KMS-11 (cell line): ENCODE data around the gene PDS5A.
"Not testable (repeated sequence)": the region's sequence is repeated elsewhere in the genome, so short reads cannot be mapped to it uniquely, and the experiment has no call there.

ENCODE experiments used
- H2AFZ ChIP-seq: fragments of 200-600 bp; sonication (generic); 2 replicates; pipeline ENCODE4 v1.6.1; 2016; ENCODE audit warnings: antibody characterized with exemption, mixed run types, low read depth
- H3K27ac ChIP-seq: fragments of 200-600 bp; sonication (generic); 2 replicates; pipeline ENCODE4 v1.6.1; 2016; ENCODE audit warnings: mild to moderate bottlenecking, mixed run types
- H3K27me3 ChIP-seq: fragments of 200-600 bp; sonication (generic); 2 replicates; pipeline ENCODE4 v1.6.1; 2017; ENCODE audit warnings: mild to moderate bottlenecking, low read depth, mixed run types, moderate library complexity; ENCODE audit not compliant: insufficient read depth
- H3K36me3 ChIP-seq: fragments of 200-600 bp; sonication (generic); 2 replicates; pipeline ENCODE4 v1.6.1; 2017; ENCODE audit warnings: mild to moderate bottlenecking, mixed run types; ENCODE audit not compliant: insufficient read depth
- H3K4me1 ChIP-seq: fragments of 200-600 bp; sonication (generic); 2 replicates; pipeline ENCODE4 v1.6.1; 2016; ENCODE audit warnings: mild to moderate bottlenecking, low read depth, mixed run types; ENCODE audit not compliant: poor library complexity, severe bottlenecking
- H3K4me2 ChIP-seq: fragments of 200-600 bp; sonication (generic); 2 replicates; pipeline ENCODE4 v1.7.0; 2016; ENCODE audit warnings: mild to moderate bottlenecking, mixed run types
- H3K4me3 ChIP-seq: fragments of 200-600 bp; sonication (generic); IDR thresholded peaks from 2 replicates; pipeline ENCODE4 v1.6.1; 2017; ENCODE audit warnings: low read depth, low read length, mixed read lengths; ENCODE audit not compliant: insufficient read depth
- H3K79me2 ChIP-seq: fragments of 200-600 bp; sonication (generic); 2 replicates; pipeline ENCODE4 v1.6.1; 2016; ENCODE audit warnings: low read depth, mixed run types; ENCODE audit not compliant: insufficient read depth
- H3K9ac ChIP-seq: fragments of 200-600 bp; sonication (generic); 2 replicates; pipeline ENCODE4 v1.6.1; 2016; ENCODE audit warnings: mild to moderate bottlenecking, mixed run types
- H4K20me1 ChIP-seq: fragments of 200-600 bp; sonication (generic); 2 replicates; pipeline ENCODE4 v1.6.1; 2016; ENCODE audit warnings: mild to moderate bottlenecking, mixed run types; ENCODE audit not compliant: insufficient read depth
- CTCF ChIP-seq: fragments of 200-600 bp; sonication (generic); conservative IDR thresholded peaks from 2 replicates; pipeline ENCODE4 v1.6.1; 2017; ENCODE audit warnings: low read depth, mild to moderate bottlenecking, antibody characterized with exemption, low read length, moderate library complexity, mixed read lengths

The PDS5A gene

GRCh38 chr4:39905656-39906055, 72.1 kb downstream of the PDS5A start:
- no peak overlapping the region for H2AFZ ChIP-seq
- H3K4me1 ChIP-seq: peaks cover 12% of the 10 kb centered on the region
- no peaks in the 10 kb centered on the region for H3K79me2 ChIP-seq
- no peaks in the 10 kb centered on the region for H3K36me3 ChIP-seq
- no peak overlapping the region for H3K4me3 ChIP-seq
- no peaks in the 10 kb centered on the region for H4K20me1 ChIP-seq
- H3K9ac ChIP-seq: no peak overlapping the region
- TF ChIP-seq CTCF: no peak
- H3K4me2 ChIP-seq: no peak overlapping the region
- no peaks in the 10 kb centered on the region for H3K27me3 ChIP-seq
- H3K27ac ChIP-seq: no peak overlapping the region

- not testable (repeated sequence) for H3K9ac ChIP-seq, H3K4me2 ChIP-seq, H3K4me3 ChIP-seq, H4K20me1 ChIP-seq, H3K27ac ChIP-seq, H3K36me3 ChIP-seq, H3K79me2 ChIP-seq, H2AFZ ChIP-seq, H3K27me3 ChIP-seq
- H3K4me1 ChIP-seq: peaks cover 12% of the 10 kb centered on the region
These were observed 72.7 kb downstream of the PDS5A start for GRCh38 chr4:39905019-39905418.

- Histone ChIP-seq H4K20me1 (no peaks in the 10 kb centered on the region), H3K27me3 (no peaks in the 10 kb centered on the region), H3K4me3 (no peak overlapping the region), H3K79me2 (no peaks in the 10 kb centered on the region), H3K4me1 (no peaks in the 10 kb centered on the region), H3K4me2 (no peak overlapping the region), H2AFZ (no peak overlapping the region), H3K27ac (no peak overlapping the region), H3K36me3 (no peaks in the 10 kb centered on the region), H3K9ac (no peak overlapping the region)
- no peak for TF ChIP-seq CTCF
These were observed 76.7 kb downstream of the PDS5A start for GRCh38 chr4:39900966-39901365.

GRCh38 chr4:39899291-39899690, 78.4 kb downstream of the PDS5A start:
- no peaks in the 10 kb centered on the region for H3K4me1 ChIP-seq
- H3K4me2 ChIP-seq: no peak overlapping the region
- H3K79me2 ChIP-seq: no peaks in the 10 kb centered on the region
- no peak for TF ChIP-seq CTCF
- no peak overlapping the region for H3K9ac ChIP-seq
- no peaks in the 10 kb centered on the region for H3K27me3 ChIP-seq
- no peaks in the 10 kb centered on the region for H4K20me1 ChIP-seq
- no peak overlapping the region for H2AFZ ChIP-seq
- no peak overlapping the region for H3K4me3 ChIP-seq
- H3K27ac ChIP-seq: no peak overlapping the region
- H3K36me3 ChIP-seq: no peaks in the 10 kb centered on the region

GRCh38 chr4:39898015-39898414, 79.7 kb downstream of the PDS5A start:
- no peak overlapping the region for H2AFZ ChIP-seq
- H3K27me3 ChIP-seq: no peaks in the 10 kb centered on the region
- no peak overlapping the region for H3K27ac ChIP-seq
- no peak for TF ChIP-seq CTCF
- no peaks in the 10 kb centered on the region for H3K79me2 ChIP-seq
- no peaks in the 10 kb centered on the region for H4K20me1 ChIP-seq
- H3K4me3 ChIP-seq: no peak overlapping the region
- H3K4me1 ChIP-seq: no peaks in the 10 kb centered on the region
- H3K4me2 ChIP-seq: no peak overlapping the region
- H3K36me3 ChIP-seq: no peaks in the 10 kb centered on the region
- H3K9ac ChIP-seq: no peak overlapping the region
